Measurements from ENCODE around the gene CDC26.

DNA sequence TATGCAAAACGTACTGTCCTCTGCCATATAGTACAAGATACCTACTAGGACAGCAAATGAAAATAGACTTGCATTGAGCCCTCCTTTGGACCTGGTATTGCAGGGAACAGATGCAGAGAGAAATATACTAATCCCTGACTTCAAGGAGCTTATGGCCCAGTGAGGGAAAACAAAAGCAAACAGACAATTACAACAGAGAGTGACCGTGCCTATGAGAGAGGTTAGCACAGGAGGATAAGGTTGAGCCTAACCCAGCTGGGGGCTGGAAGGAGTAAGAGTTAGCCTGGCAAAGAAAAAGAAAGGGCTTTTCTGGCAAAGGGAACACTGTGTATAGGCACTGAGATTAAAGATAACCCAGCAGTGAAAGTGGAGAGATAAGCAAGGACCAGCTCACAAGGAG, 5.5 kb downstream of the CDC26 start:
- TF ChIP-seq, protein P1, sequence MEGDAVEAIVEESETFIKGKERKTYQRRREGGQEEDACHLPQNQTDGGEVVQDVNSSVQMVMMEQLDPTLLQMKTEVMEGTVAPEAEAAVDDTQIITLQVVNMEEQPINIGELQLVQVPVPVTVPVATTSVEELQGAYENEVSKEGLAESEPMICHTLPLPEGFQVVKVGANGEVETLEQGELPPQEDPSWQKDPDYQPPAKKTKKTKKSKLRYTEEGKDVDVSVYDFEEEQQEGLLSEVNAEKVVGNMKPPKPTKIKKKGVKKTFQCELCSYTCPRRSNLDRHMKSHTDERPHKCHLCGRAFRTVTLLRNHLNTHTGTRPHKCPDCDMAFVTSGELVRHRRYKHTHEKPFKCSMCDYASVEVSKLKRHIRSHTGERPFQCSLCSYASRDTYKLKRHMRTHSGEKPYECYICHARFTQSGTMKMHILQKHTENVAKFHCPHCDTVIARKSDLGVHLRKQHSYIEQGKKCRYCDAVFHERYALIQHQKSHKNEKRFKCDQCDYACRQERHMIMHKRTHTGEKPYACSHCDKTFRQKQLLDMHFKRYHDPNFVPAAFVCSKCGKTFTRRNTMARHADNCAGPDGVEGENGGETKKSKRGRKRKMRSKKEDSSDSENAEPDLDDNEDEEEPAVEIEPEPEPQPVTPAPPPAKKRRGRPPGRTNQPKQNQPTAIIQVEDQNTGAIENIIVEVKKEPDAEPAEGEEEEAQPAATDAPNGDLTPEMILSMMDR (IDR thresholded peaks at IDR 0.05 in 4 of 5, conservative IDR thresholded peaks at IDR 0.05 in 1 of 5), result no peak
- no peak for TF ChIP-seq POLR2A (IDR thresholded peaks at IDR 0.05)
